Activated gamma-delta T cell treated with Interleukin-2 at 50 U/mL for 16 hours (primary cell): ENCODE data around the gene MRPS34.
A peak's percentile ranks its signal among the peaks of the same experiment; 100 is the strongest.

Experiments
- DNase-seq: peaks from one replicate; pipeline ENCODE4 v3.0.0-alpha.2; 2020

MRPS34 gene

GRCh38 chr16:1781254-1781653 is 8.3 kb upstream of the MRPS34 start:
- DNase-seq = no peak

GRCh38 chr16:1780677-1781072 is 7.7 kb upstream of the MRPS34 start:
- DNase-seq = no peak

GRCh38 chr16:1779741-1780676 is 7.1 kb upstream of the MRPS34 start:
- no peak for DNase-seq

GRCh38 chr16:1779234-1779701 is 6.3 kb upstream of the MRPS34 start:
- no peak for DNase-seq

GRCh38 chr16:1778200-1779179 is 5.6 kb upstream of the MRPS34 start:
- DNase-seq = no peak

GRCh38 chr16:1777375-1778199 is 4.7 kb upstream of the MRPS34 start:
- no peak for DNase-seq

GRCh38 chr16:1776991-1777374 is 4.0 kb upstream of the MRPS34 start:
- DNase-seq = no peak

GRCh38 chr16:1776672-1776955 is 3.7 kb upstream of the MRPS34 start:
- DNase-seq = no peak

- DNase-seq = no peak
Measured at GRCh38 chr16:1775846-1776671, 3.1 kb upstream of the MRPS34 start.

GRCh38 chr16:1775006-1775845 is 2.3 kb upstream of the MRPS34 start:
- DNase-seq = no peak

GRCh38 chr16:1774448-1774780 is 1.5 kb upstream of the MRPS34 start:
- no peak for DNase-seq

- DNase-seq = no peak
Measured at GRCh38 chr16:1773703-1774447, 941 bp upstream of the MRPS34 start.

GRCh38 chr16:1772362-1772907 is 499 bp downstream of the MRPS34 start, which contains the start of gene EME2:
Gene EME2, plus strand, starts transcription at chr16:1772810. Its CDS starts 418 bp downstream, at chr16:1773228.
- no peak for DNase-seq

- DNase-seq = no peak
Measured at GRCh38 chr16:1771864-1772361, 1.0 kb downstream of the MRPS34 start.

GRCh38 chr16:1771188-1771863 is 1.6 kb downstream of the MRPS34 start, which contains the start of gene NME3:
Gene NME3, minus strand, starts transcription at chr16:1771543. Its CDS starts 9 bp downstream, at chr16:1771534.
- DNase-seq = peak; percentile 73

GRCh38 chr16:1770328-1771187 is 2.4 kb downstream of the MRPS34 start:
- peak; percentile 51 for DNase-seq

GRCh38 chr16:1769402-1770300 is 3.3 kb downstream of the MRPS34 start:
- no peak for DNase-seq
